COLO668 (cell line): ENCODE data around the gene MRPL20.
"Not testable (repeated sequence)": the region's sequence is repeated elsewhere in the genome, so short reads cannot be mapped to it uniquely, and the experiment has no call there.

ENCODE experiments used
- DNase-seq: peaks from one replicate; lab custom pipeline; 2025; ENCODE audit not compliant: unreplicated experiment; lab: John Stamatoyannopoulos, UW

MRPL20 gene

GRCh38 chr1:1427106-1427819 is 20.2 kb upstream of the MRPL20 start:
- peak; percentile 72 for DNase-seq

- no peak for DNase-seq
These were observed 19.5 kb upstream of the MRPL20 start for GRCh38 chr1:1426496-1427105.

DNA sequence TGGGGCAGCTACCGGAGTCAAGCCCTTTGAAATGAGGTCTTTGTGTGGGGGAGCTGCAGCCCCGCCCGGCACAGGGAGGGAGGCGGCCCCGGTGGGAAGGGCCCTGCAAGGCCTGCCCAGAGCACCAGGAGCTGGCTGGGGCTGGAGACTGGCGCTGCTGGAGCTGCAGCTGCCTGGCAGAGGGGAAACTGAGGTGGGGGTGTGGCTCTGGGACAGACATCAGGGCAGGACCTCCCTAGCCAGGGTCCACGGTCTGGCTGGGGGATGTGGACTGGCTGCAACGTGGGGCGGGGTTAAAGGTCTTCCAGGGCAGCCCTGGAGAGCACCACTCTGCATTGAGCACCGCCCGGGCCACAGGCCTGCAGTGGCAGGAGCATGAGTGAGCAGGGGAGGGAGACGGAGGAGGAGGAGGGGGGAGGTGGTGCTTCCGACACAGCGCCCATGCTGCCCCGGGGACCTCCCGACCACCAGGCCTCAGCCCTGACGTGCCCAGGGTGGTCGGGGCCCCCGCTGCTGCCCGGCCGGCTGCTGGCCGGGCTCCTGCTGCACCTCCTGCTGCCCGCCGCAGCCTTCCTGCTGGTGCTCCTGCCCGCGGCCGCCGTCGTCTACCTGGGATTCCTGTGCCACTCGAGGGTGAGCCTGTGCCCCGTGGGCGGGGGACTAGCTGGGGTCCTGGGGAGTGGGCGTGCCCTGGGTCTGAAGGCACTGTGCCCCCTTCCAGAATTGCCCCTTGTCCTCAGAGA is 18.8 kb upstream of the MRPL20 start:
- DNase-seq, result peak; percentile 51

- no peak for DNase-seq
These were observed 18.3 kb upstream of the MRPL20 start for GRCh38 chr1:1425426-1425752.

GRCh38 chr1:1424707-1425106 is 17.6 kb upstream of the MRPL20 start:
- no peak for DNase-seq

DNA sequence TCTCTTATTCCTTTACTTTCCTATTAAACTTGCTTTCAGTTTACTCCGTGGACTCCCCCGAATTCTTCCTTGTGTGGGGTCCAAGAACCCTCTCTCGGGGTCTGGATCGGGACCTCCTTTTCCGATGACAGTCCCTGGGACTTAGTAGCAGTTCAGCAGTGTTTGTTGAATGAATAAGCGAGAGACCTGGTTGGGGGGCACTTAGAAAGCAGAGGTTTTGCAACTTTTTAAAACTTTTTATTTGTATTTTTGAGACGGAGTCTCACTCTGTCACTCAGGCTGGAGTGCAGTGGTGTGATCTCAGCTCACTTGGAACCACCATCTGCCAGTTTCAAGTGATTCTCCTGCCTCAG is 16.1 kb upstream of the MRPL20 start:
- no peak for DNase-seq

- DNase-seq, result no peak
These were observed 15.6 kb upstream of the MRPL20 start for GRCh38 chr1:1422465-1423244.

GRCh38 chr1:1421907-1422464 is 14.9 kb upstream of the MRPL20 start:
- peak; percentile 88 for DNase-seq

DNA sequence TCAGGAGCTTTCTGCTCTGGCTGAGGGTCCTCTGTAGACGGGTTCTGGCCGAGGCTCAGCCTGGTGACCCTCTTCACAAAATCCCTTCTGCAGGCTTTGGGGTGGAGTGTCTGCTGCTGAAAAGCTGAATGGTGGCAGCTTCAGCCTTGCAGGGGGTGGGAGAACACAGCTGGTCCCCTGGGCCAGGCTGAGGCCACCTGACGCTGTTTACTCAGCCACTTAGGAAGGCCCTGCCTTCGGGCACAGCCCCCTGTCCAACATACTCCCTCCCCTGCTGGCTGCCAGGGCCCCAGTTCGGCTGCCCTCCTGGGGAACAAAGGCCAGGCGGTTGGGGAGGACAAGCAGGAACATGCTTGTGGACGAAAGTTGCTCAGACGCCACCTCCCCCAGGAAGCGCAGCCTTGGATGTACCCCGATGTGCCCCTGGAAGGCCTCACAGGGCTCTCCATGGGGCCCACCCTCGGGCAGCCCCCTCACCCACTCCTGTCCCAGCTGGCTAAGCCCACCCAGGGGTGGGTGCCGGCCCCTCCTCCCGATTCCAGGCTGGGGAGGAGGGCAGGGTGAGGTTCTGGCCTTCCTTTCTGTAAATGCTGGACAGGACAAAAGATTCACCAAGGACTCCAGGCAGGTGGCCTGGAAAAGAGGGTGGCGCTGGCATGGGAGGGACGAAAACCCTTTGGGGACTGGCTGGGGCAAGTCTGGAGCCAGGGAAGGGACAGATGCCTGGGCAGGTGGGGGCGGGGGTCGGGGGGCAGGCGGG is 14.2 kb upstream of the MRPL20 start, which contains the start of gene ANKRD65:
TSS of gene ANKRD65 (minus strand) at position 130 of the 760 bp plus-strand sequence. CDS start 271 bp downstream, outside the sequence.
- DNase-seq, result peak; percentile 98

- DNase-seq, result peak; percentile 79
These were observed 13.6 kb upstream of the MRPL20 start for GRCh38 chr1:1420654-1421141.

GRCh38 chr1:1419813-1420653 is 12.9 kb upstream of the MRPL20 start:
- peak; percentile 86 for DNase-seq

GRCh38 chr1:1419363-1419812 is 12.3 kb upstream of the MRPL20 start:
- peak; percentile 66 for DNase-seq

- no peak for DNase-seq
These were observed 11.6 kb upstream of the MRPL20 start for GRCh38 chr1:1418464-1419362.

- DNase-seq, result peak; percentile 50
These were observed 10.9 kb upstream of the MRPL20 start for GRCh38 chr1:1417825-1418463.

DNA sequence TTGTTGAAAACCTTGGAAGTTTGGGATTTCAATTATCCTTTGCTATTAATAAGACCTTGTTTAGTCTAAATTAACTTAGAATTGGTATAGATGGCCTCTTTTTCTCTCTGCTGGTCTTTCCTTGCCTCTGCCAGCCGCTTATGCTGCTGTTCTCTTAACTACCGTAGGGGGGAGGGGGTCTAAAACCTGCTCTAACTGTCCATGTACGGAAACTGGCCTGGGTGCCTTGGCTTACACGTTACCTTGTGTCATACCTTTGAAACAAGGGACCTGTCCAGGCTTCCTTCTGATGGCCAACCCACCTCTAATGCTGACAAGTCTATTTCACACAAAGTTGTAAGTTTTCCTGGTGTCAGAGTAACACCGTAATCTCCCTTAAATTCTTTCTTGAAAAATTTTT is 10.3 kb upstream of the MRPL20 start:
- peak; percentile 74 for DNase-seq

DNA sequence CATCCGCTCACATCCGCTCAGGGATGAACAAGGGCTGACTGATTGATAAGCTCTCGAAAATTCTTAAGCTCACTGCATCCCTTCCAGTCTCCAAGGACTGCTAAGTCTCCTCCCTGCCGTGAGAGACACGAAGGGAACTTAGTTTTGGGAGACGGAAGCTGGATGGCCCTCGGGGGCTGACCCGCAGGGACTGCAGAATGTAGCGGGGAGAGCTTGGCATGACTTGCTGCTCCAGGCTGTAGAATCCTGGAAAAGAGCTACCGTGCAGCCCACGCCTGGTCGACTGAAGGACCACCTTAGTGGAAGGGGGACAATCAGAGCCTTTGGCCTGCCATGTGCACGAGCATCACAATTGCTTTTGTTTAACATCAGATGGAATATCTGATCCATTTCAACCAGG is 8.7 kb upstream of the MRPL20 start:
- DNase-seq, result no peak

- DNase-seq, result not testable (repeated sequence)
These were observed 5.3 kb upstream of the MRPL20 start for GRCh38 chr1:1412311-1412902.
